GM18526 (cell line): ENCODE measurements around the gene GRIN3B.

ENCODE experiments used
- POLR2A ChIP-seq: IDR thresholded peaks from 3 replicates; pipeline ENCODE4 v1.6.1; 2011; ENCODE audit not compliant: insufficient read length; ENCODE audit errors: extremely low read depth

The GRIN3B gene

DNA sequence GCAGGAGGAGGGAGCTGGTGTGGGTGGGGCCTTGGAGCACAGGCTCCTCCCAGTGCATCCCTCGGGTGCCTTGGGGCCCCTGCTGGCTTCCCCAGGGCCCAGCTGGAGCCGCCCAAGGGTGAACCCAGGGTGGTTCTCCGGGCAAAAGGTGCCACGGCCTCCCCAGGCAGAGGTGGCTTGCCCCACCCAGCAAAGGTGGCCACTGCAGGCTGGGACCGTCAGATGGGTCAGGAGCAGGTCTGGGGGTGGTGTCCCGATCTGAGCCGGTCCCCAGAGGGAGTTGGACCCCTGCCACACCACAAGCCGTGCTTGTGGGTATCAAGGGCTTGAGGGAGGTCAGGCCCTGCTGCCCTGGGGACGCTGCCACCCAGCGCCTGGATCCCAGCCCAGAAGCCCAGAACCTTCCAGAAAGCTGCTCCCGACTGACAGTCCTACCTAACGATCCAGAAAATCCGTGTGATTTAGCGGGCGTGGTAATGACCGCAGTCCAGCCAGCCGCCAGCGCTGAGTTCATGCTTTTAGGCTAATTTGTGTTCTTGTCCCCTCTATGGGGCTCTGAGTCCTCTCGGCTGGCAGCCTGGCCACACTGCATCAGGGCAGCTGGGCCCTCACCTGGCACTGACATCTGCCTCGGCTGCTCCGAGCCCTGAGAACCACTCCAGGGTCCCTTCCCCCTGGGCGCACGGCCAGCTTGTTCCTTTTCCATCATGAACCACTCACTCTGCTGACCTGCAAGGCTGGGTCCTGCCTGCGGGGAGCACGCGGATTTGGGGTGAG lies 5.0 kb upstream of the GRIN3B start:
- no peak for TF ChIP-seq POLR2A

DNA sequence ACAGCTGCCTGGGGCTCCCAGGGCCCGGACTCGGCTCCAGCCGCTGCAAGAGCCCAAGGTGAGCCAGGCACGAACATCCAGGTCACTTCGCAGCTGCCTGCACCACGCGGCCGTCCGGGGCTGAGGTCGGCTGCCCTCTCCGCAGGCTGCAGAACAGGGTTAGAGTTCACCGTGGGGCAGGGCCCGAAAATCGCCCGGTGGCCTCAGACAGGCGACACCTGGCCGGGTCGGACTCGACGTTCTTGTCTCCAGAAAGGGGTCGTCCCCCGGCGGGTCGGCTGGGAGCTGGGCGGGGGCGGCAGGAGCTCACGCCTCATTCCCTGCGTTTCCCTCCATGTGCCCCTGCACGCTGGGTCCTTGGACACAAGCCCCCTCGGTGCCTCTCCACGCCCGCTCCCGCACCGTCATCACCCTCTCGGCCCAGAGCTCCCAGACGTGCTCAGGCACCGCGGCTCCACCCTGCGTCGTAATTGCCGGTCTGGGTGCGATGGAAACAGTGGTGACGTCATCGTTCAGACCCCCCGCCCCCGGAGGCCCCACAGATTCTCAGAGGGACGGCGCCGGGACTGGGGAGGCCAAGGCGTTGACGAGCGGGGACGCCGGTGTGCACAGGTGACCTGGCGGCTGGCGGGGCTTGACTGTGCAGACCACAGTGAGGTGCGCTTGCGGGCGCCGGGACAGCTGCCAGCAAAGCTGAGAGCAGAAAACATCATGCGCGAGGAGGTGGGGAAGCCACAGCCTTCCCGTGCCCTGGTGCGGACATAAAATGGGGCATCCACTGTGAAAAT lies 4.0 kb upstream of the GRIN3B start:
- TF ChIP-seq POLR2A: no peak

DNA sequence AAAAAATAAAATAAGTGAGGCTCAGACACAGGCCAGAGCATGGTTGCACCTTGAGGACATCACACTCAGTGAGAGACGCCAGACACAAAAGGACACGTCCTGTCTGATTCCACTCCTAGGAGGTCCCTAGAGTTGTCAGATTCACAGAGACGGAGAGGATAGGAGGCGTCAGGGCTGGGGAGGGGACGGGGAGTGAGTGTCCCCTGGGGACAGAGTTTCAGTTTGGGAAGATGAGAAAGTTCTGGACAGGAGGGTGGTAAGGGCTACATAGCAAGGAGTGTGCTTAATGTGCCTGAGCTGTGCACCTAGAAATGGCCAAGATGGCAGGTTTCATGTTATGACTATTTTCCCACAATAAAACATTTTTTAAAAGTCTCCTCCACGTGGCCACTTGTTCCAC lies 2.2 kb upstream of the GRIN3B start:
- no peak for TF ChIP-seq POLR2A

DNA sequence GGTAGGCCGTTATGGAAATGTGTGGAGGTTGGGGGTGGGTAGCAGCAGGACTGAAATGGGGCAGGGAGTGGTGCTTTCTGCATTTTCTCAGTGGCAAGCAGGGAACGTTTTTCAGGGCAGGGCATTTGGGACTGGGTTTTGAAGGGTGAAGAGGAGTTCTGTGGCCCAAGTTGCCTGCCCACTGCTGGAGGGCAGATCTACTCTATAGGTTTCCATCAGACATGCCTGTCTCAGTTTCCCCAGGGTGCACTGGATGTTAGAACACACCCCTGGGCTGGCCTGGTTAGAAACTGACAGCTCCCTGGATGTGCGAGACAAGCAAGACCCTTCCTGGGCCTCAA lies 870 bp upstream of the GRIN3B start:
- no peak for TF ChIP-seq POLR2A

DNA sequence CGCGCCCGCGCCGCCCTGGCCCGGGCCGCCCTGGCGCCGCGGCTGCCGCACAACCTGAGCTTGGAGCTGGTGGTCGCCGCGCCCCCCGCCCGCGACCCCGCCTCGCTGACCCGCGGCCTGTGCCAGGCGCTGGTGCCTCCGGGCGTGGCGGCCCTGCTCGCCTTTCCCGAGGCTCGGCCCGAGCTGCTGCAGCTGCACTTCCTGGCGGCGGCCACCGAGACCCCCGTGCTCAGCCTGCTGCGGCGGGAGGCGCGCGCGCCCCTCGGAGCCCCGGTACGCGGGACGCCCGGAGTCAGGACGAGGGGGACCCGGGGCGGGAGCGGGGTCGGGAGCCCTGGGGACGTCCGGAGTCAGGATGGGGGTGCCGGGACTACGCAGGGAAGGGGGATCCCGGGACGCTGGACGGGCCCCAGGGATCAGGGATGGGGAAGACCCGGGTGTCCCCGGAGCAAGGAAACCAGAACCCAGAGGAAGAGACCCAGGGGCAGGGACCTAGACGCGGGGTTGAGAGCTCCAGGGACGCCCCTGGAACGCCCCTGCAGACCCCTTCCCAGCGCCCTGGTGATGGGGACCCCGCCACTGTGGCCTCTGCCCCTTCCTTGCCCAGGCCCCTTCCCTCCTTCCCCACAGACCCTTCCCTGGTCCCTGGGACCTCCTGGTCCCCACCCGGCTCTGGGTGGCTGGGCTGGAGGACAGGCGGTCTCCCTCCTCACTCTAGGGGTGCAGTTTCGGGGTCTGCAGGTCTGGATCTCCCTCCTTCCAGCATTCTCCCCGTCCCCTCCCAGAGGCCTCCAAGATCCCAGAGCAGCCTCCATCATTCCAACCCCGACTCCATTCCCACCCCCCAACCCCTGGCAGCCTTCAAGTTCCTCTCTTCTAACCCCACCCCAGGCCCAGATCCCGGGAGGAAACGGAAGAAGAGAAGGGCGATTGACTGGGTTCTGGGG lies 645 bp downstream of the GRIN3B start:
- TF ChIP-seq POLR2A: no peak

DNA sequence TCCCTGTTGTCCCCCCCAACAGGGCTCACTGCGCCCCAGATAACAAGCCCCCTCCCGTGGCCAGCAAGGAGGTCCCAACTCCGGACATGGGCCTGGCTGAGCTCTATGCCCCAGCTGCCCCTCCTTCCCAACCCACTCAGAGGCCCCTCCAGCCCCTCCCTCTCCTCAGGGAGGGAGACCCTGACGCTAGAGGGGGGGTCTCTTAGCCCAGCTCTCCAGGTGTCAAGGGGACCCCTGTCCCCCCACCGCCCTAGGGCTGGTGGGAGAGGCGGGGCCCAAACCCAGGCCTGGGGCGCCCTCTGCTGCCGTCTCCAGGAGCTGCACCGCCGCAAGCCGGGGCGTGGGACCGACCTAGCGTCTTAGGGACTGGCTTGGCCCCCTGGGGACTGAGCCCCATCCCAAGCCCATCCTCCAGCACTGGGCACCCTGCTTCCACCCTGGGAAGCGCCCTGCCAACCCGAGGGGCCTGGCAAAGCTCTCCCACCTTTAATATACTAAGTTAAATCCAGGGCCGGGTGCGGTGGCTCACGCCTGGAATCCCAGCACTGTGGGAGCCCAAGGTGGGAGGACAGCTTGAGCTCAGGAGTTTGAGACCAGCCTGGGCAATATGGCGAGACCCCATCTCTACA lies 1.4 kb downstream of the GRIN3B start:
- TF ChIP-seq POLR2A: no peak

DNA sequence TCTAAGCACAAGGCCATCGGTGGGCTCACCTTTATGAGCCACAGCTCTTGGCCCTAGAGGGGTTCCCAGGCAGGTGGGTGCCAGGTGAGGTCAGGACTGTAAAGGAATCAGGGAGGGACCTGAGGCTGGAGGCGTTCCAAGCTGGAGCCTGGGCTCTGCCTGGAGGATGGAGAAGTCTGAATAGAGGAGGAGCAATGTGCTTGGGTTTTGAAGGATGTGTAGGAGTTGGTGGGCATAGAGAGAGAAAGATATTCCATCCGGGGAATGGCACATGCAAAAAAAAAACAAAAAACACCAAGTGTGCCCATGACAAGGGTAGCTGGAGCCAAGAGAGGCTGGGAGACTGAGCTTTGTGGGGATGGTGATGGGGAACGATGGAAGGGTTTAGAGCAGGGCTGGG lies 2.4 kb downstream of the GRIN3B start:
- TF ChIP-seq POLR2A: no peak

DNA sequence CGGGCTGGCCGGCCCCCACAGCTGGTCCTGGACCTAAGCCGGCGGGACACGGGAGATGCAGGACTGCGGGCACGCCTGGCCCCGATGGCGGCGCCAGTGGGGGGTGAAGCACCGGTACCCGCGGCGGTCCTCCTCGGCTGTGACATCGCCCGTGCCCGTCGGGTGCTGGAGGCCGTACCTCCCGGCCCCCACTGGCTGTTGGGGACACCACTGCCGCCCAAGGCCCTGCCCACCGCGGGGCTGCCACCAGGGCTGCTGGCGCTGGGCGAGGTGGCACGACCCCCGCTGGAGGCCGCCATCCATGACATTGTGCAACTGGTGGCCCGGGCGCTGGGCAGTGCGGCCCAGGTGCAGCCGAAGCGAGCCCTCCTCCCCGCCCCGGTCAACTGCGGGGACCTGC lies 3.1 kb downstream of the GRIN3B start:
- TF ChIP-seq POLR2A: no peak

DNA sequence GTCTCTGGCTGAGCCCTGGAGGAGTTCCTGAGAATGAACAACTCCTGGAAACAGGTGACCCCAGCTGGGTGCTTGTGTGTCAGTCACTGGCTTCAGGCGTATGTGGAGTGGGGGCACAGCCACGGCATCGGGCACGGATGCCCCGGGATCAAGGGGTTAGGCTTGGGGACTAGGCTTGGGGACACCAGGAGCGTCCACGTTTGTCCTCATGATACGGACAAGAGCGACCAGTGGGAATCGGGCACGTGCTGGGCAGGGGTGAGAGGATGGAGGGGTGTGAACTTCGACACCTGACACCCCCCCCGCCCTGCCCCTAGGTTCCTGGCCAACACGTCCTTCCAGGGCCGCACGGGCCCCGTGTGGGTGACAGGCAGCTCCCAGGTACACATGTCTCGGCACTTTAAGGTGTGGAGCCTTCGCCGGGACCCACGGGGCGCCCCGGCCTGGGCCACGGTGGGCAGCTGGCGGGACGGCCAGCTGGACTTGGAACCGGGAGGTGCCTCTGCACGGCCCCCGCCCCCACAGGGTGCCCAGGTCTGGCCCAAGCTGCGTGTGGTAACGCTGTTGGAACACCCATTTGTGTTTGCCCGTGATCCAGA lies 4.1 kb downstream of the GRIN3B start:
- TF ChIP-seq POLR2A: no peak

DNA sequence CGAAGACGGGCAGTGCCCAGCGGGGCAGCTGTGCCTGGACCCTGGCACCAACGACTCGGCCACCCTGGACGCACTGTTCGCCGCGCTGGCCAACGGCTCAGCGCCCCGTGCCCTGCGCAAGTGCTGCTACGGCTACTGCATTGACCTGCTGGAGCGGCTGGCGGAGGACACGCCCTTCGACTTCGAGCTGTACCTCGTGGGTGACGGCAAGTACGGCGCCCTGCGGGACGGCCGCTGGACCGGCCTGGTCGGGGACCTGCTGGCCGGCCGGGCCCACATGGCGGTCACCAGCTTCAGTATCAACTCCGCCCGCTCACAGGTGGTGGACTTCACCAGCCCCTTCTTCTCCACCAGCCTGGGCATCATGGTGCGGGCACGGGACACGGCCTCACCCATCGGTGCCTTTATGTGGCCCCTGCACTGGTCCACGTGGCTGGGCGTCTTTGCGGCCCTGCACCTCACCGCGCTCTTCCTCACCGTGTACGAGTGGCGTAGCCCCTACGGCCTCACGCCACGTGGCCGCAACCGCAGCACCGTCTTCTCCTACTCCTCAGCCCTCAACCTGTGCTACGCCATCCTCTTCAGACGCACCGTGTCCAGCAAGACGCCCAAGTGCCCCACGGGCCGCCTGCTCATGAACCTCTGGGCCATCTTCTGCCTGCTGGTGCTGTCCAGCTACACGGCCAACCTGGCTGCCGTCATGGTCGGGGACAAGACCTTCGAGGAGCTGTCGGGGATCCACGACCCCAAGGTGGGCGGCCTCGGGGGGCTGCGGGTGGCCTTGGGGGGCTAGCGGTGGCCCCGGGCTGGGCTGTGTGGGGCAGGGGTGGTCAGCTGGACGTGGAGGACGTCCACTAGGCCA lies 4.8 kb downstream of the GRIN3B start:
- no peak for TF ChIP-seq POLR2A

DNA sequence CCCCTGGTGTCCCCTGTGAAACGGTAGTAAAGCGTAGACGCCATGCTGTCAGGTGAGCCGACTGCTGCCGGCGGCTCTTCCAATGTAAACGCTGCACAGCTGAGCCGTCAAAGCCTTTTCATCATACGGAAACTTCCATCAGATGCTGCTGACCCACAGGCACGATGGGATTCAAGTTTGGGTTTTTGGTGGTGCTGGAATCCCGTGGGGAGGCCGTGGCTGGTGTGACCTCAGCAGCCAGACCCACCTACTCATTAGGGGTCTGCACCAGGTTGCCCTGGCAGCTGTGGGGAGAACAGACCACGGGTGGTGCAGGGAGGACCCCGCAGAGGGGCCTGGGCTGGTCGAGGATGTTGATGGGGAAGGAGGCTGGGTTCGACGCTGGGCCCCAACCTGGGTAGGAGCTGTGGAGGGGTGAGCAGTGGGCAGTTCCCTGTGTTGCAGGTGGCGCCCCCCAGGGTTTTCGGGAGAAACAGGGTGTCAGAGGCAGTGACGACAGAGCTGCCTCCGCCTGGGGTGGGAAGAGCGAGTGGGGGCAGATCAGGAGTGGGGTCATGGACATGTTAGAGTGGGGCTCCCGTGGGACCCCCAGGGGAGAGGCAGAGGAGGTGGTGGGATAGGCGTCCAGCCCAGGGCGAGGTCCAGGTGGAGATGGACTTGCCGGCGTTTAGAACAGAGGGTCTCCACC lies 6.6 kb downstream of the GRIN3B start:
- TF ChIP-seq POLR2A: no peak

DNA sequence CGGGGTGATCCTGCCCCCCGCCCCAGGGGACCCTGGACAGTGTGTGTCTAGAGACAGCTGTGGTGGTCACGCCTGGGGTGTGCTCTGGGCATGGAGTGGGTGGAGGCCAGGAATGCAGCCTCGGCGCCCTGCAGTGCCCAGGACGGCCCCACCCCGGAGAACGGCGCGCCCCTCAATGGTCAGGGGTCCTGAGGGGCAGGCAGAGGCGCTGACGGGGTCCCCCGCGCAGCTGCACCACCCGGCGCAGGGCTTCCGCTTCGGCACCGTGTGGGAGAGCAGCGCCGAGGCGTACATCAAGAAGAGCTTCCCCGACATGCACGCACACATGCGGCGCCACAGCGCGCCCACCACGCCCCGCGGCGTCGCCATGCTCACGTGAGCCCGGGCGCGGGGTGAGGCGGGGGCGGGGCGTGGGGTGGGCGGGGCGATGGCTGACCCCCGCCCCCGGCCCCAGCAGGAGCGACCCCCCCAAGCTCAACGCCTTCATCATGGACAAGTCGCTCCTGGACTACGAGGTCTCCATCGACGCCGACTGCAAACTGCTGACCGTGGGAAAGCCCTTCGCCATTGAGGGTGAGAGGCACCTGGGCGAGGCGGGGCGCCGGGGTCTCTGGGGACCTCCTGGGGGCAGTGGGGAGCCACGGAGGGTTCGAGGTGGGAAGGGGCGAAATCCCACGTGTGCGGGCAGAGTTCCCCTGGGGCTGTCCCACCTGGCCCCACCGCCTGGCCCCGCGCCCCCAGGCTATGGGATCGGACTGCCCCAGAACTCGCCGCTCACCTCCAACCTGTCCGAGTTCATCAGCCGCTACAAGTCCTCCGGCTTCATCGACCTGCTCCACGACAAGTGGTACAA lies 7.4 kb downstream of the GRIN3B start:
- TF ChIP-seq POLR2A: no peak
